C1 segment of cervical spinal cord (tissue), 14 donors: ENCODE data around the gene TPP1.

Experiments
- DNase-seq, 14 donors: peaks; one replicate each; lab custom pipeline; 2025; lab: John Stamatoyannopoulos, UW

TPP1 gene

DNA sequence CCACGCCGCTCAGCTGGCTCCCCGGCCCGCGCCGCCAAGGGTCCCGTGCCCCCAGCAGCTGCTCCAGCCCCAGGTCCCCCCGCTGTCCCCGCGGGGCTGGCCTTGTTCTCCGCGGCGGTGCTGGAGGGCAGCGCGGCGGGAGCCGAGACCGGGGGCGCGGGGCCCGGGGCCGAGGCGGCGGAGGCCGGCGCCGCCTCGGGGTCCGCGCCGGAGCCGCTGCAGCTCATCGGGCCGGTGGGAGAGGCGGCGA is 7.3 kb downstream of the TPP1 start:
- DNase-seq, result peak in 1 of 14 donors; percentile 67

DNA sequence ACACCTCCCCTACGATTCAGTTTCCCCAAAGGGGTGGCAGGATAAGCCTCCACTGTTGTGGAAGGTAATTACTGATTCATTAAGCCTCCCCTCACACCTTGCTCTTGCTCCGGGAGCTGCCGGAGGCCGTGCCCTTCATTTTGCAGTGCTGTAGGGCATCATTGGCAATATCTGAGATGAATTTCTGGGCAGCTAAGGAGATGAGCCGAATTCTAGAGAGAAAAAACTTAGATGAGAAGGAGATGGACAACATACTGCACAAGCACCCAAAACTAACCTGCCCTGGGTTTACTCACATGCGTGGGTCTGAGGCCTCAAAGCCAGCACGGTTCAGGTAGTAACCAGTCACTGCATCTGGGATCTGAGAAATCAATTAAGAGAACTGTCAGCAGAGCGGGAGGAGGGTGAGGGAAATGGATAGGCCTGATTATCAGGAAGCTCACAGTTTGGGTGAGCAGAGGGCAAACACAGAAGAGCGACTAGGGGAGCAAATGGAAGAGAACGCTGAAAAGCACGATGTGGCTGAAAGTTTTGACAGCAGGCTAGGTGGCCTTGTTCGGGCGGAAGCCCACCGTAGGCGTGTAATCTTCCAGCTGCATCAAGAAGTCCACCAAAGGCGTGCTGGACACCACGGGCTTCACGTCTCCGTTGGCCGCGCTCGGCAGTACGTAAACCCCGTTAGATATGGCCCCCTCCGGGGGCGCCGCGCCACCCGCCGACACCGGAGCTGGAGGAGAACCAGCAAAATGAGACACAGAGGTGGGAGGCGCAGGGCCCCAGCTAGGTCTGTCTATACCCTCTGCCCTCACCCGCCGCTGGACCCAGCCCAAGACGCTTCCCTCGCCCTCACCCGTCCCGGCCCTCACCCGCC is 7.9 kb downstream of the TPP1 start:
- DNase-seq, result no peak

DNA sequence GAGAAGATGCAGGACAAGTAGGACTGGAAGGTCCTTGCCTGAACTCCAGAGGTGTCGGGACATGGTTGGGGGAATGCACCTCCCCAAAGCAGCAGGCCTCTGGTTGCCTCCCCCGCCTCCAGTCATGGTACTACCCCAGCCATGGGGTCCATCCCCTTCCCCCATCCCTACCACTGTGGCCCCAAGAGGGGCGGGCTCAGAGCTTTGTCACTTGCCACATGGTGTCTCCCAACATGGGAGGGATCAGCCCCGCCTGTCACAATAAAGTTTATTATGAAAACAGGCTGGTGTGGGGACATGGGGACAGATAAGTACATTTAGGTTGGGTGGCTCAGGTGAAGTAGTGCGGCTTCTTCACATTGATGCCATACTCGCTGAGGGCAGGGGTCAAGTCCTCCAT is 8.6 kb downstream of the TPP1 start:
- DNase-seq, result no peak

DNA sequence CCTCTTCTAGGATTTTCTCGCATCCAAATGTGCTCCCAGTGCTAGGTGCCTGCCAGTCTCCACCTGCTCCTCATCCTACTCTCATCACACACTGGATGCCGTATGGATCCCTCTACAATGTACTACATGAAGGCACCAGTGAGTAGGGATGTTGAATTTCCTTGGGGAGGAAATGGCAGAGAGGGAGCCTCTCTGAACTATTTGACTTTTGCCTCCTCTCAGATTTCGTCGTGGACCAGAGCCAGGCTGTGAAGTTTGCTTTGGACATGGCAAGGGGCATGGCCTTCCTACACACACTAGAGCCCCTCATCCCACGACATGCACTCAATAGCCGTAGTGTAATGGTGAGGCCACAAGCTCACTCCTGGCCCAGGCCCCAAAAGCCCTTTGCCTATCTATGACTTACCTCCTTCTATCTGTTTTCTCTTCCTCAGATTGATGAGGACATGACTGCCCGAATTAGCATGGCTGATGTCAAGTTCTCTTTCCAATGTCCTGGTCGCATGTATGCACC is 9.7 kb downstream of the TPP1 start:
- DNase-seq, result no peak

DNA sequence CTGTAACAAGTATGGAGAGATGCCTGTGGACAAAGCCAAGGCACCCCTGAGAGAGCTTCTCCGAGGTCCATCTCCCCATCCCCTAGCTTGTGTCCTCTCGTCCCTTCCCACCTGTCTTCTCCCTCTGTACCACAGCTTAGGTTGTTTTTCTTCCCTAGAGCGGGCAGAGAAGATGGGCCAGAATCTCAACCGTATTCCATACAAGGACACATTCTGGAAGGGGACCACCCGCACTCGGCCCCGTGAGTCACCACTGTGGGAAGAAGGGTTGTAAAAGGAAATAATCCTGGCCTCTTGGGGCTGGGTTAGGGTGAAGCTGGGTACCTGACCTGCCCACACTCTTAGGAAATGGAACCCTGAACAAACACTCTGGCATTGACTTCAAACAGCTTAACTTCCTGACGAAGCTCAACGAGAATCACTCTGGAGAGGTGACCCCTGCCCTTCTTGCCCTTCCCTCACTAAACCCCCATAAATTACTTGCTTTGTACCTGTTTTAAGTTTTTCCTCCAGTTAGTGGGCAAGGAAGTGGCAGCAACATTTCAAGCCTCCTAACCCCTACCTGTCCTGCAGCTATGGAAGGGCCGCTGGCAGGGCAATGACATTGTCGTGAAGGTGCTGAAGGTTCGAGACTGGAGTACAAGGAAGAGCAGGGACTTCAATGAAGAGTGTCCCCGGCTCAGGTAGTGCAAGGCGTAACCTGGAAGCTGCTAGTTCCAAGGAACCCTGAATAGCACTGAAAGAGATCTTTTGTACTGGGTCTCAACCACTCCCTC is 10.3 kb downstream of the TPP1 start:
- no peak for DNase-seq

DNA sequence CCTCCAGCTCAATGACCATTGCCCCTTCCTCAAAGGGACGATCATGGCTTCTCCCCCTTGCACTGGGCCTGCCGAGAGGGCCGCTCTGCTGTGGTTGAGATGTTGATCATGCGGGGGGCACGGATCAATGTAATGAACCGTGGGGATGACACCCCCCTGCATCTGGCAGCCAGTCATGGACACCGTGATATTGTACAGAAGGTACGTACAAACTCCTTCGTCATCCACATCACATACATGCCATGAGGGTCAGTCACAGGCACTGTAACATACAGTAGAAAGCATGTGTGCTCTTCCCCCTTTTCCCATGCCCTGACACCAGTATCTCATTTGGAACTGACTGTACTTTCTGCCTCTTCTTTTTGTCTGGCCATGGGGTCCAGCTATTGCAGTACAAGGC is 11.2 kb downstream of the TPP1 start:
- no peak for DNase-seq

DNA sequence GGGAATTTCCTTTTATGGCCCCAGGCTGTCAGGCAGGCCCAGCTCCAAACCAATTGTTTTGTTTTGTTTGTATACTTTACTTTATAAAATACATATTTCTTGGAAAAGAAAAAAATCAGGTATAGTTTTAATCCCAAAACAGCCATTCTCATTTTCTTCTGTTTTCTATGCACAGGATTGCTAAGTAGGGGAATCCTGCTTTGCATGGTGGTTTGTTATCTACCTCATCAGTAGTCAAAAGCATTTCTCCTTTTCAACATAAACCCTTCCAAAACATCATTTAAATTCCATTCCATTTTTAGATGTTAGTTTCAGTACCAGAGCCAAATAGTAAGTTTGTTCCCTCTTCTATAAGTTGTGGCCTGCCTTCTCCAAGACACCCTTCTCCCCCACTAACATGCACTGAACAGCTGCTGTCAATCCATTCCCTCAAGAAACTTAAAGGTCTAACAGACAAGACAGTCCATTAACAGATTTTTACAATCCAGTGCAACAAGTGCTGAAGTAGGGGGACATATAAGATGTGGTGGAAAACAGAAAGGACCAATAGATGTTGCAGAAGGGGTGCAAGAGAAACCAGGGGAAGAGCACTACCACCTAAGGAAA is 11.9 kb downstream of the TPP1 start:
- no peak for DNase-seq

DNA sequence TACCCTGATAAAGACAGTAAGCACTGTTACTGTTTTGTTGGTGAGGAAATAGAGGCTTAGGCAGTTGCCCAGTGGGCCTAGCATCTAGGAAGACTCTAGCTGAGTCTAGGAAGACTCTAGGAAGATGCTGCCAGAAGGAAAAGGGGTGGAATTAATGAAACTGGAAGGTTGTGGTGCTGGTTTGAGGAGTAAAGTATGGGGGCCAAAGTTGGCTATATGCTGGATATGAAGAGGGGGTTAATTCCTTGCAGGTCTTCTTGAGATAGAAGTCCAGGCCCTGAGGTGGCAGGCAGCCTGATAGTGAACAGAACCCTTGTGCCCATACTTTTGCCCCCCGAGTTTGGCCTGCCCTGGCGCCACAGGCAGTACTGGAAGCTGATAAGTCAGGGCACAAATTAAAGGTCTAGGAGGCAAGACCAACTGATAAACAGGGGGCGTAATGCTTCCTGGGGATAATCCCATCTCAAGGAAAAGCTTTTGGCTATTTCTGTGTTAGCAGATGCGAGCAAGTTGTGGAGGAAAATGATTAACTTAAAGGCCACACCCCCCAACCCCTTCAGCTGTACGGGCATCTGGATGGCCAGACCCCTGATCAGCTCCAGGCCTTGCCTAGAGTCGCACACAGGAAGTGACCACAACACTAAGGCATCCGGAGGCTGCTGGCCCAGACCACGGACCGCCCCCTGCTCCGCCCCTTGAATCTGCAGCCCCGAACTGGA is 12.6 kb downstream of the TPP1 start:
- peak in 12 of 14 donors; percentile 14 to 83 (median 63) for DNase-seq

DNA sequence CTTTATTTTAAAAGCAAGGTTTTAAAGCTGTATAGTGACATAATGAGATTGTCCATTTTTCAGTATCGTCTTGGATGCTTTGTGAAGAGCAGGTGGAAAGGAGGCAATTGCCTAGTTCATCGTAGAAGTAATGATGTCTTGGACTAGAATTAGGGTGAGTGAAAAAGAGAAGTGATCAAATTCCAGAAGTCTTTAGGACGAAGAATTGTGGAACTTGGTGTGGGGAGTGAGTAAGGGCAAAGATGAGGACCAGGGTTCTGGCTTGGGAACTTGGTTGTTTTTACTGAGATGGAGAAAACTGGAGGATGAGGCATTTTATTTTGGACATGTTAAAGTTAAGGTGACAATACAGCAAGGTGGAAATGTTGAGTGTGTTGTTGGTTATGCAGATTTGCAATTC is 14.4 kb downstream of the TPP1 start:
- no peak for DNase-seq

DNA sequence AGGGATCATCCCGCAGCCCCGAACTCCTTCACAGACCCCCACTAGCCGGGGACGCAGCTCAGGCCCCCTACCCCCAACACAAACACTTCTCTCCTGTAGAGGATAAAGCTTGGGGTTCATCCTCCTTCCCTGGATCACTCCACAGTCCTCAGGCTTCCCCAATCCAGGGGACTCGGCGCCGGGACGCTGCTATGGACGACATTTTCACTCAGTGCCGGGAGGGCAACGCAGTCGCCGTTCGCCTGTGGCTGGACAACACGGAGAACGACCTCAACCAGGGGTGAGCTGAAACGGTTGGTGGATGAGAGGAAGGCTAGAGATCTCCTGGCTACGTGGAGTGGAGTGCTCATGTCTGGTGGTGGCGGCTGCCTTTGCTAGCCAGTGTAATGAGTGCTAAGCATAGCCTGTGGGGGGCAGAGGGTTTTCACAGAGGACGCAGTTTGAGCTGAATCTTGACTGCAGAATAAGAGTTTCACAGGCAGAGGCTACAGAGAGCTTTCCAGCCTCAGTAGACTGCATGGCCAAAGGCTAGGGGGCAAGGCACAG is 15.1 kb downstream of the TPP1 start:
- peak in 12 of 14 donors; percentile 31 to 72 (median 58) for DNase-seq

DNA sequence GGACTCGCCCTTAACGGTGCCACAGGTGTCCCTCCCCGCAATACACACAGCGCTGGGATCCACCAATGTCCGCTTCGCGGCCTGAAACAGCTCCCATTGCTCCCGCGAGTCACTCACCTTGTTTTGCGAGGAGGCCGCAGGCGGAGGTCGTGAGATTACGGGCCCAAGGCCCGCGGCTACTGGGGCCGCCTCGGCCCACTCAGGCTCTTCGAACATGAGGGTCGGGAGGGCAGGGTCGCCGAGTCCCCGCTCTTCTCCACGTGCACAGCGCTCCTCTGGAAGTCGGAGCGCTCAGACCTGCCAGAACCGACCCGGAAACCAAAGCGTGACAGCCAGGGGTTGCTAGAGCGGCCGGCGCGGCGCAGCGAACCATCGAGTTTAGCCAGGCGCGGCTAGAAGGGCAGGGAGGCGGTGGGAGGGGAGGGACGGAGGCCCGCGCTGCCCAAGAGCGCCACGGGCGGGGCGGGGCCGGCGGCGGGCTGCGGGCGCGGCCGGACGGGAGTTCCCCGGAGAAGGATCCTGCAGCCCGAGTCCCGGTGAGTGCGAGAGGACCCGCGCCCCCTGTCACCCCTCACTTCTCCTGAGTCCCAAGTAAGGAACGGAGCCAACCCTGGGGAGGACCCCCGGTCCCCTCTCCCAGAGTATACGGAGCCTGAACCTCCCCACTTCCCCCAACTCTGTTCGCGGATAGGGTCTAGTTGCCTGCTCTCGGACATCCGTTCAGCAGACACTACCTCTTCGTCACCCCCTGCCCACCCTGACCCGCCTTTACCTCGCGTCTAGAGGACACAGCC is 15.7 kb downstream of the TPP1 start, which contains the start of the genes ILK and RRP8:
Gene ILK, plus strand, starts transcription at position 488 of the 794 bp plus-strand sequence. CDS start 498 bp downstream, outside the sequence.
Gene RRP8, minus strand, starts transcription at position 330 of the 794 bp plus-strand sequence. Its CDS starts 114 bp downstream, at position 216.
- DNase-seq, result peak; percentile 34 to 90 (median 87)

DNA sequence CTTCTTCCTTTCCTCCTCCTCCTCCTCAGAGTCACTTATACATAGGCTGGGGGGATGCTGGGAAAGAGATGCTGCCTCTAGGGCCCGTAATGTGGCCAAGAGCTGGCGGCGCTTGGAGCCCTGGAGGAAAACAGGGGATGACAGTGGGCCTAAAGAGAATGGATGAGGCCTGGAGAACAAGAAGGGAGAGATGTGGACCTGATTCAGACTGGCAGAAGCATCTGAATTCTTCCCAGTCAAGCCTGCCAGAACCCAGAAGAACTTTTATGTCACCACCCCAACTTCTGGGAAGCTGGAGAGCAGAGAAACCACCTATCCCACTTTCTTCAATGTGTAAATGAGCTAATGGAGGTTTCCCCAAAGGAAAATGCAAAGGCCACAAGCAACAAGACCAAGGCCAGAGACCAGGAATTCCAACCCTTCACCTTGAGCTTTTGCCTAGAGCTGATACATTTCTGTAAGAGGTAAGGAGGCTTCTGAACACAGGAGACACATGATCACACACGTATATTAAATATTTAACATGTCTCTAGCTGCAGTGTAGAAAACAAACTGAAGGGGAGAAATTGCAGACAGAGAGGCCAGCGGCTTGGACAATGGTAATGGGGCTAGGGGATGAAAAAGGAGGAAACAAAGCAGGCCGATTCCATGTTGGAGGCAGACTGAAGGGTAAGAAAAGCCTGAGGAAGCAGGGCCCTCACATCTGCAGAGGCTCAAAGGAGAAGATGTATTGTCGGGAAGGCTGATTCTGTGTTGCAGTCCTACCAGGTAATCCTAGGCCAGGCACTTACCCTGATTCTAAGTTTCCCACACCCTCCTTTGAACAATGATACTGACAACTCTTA is 16.9 kb downstream of the TPP1 start:
- DNase-seq, result no peak

DNA sequence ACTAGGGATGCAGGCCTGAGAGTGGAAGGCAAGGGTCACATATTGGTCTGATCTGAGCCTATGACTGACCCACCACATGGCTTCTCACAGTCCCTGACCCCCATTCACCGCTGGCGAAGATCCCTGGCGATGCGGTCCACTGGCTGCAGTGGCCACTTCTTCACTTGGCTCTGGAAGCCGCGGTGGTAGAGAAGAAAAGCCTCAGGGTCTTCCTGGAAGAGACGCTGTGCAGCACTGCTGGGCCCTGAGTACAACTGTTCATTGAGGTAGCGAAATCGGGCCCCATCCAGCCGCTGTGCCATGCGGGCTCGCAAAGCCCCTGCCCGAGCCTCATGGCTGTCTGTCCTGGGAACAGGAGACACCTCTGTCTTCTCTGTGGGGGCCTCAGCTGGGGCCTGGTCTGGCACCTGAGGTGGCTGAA is 18.2 kb downstream of the TPP1 start:
- DNase-seq, result no peak

DNA sequence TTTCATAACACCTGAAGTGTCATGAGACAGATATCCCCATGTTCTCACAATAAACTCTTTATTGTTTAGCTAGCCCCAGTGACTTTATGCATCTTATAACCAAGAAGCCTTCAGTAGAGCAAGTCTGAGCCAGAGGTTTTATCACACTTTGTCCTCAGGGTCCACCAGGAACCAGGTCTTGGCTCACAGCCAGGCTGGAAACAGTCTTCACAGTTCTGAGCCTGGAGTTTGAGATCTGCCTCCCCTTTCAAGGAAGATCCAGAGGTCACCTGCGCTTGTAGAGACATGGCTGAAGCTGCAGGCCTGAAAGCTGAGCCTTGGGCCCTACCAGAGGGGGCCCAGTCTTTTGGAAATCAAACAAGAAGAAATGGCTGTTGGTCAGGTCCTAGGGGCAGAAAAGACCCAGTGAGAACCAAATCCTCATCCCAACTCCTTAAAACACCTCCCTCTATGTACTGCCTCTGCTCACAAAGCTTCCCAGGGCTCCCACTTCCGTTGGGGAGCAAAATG is 19.3 kb downstream of the TPP1 start:
- DNase-seq, result no peak

DNA sequence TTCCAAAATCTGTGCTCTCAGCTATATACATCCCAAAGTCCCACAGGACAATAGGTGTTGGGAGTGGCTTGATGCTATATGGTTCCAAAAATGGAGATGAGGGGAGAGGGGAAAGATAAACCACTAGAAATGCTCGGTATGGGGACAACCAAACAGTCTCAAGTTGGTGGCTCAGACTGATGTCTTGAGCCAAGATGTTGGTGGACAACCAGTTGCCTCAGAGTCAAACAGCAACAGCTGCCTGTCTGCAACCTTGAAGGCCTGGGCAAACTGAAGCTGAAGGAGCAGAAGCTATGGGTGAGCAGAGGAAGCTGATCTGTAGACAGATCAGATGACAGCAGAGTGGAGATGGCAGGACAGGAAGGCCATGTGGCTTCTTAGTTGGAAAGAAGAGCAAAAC is 19.8 kb downstream of the TPP1 start:
- no peak for DNase-seq

DNA sequence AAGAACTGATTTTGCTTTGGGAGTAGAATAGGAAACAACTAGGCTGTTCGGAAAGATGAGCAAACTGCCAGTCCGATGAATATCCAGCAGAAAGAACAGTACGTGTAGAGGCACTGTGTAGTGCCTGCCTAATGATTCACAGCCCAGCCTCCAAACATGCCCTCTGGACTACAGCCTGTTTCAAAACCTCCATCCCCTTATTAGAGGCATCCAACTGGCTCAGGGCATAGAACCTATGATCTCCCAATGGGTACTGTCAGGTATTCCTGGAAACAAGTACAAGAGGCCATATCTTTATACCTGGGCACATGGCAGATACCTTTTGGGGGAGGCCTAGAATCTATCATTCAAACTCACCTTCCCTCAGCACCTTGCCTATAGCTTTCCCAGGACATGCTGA is 20.7 kb downstream of the TPP1 start:
- DNase-seq, result no peak

DNA sequence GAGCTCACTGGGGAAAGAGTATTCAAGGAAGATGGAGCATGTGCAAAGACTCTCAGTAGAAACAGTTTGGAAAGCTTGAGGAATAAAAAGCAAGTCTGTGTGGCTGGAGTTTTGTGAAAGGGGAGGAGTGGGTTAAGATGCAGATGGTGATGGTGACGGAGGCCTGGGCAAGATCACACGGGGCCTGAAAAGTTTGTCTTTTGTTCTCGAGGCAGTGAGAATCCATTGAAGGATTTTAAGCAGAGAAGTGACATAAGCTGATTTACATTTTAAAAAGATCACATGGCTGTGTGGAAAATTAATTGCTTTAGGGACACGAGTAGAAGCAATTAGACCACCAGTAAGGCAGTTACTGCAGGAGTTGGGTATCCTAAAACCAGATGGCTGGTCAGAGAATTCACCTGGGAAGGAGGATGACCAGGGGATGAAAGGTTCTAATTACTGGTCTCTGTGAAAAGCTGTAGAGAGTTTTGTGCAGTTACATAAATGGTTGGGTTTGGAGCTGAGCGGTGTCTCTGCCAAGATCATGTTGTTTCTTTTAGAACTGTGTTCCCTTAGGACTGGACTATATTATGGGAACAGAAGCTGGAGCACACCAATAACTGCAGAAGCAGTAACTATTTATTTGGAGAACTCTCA is 22.9 kb downstream of the TPP1 start:
- DNase-seq, result peak in 3 of 14 donors; percentile 14 to 58 (median 27)

DNA sequence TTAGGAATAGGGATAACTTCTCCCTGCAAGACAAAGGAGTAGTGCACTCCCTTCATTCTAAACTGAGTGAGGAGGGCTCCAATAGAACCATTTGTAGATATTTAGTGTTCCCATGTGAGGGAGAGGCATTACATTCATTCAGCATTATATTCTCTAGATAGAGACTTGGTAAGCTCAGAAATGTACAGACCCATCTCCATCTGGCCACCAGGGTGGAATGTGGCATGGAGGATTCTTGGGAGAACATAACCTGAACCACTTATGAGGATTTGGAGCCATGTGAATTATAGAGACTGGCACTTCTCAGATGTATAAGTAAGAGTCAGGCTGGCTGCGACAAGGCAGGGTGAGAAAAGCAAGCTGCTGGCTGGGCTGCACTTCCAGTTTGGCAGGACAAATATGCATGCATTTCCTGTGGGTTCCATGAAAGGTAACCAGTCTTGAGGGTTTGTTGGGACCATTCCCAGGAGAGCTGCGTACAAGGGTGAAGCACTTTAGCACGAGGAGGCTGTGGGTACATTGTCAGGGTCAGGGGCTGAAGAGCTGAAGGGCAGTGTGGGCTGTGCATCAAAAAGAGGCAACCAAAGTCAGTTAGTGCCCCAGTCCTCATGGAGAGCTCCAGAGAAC is 25.0 kb downstream of the TPP1 start:
- no peak for DNase-seq
